Endothelial cell of umbilical vein (primary cell): ENCODE results near the gene BCL10. TPM values are rescaled to one million over a fixed set of nuclear protein-coding genes. Genes with fewer than 3 reads are reported as not detected.

Experiments used
- BruUV-seq: library from RNA; stranded (reverse); fragments of 400-500 nt; replicated peaks from 2 replicates; lab custom pipeline; 2021; lab: Mats Ljungman, UMichigan
- CTCF ChIA-PET: fragments of 300-600, 350-600 bp; sonication (Branson Sonifier 250); formaldehyde crosslinking; loops from one replicate; lab custom pipeline; 2021; ENCODE audit warnings: antibody characterized with exemption, inconsistent platforms; lab: Charles Lee
- POLR2A ChIA-PET: fragments of 300-600, 350-600 bp; sonication (Branson Sonifier 250); formaldehyde crosslinking; loops from one replicate; lab custom pipeline; 2021; ENCODE audit warnings: antibody characterized with exemption, inconsistent platforms; lab: Charles Lee
- DNase-seq: peaks from one replicate; pipeline ENCODE4 v3.0.0-alpha.2; 2011; ENCODE audit warnings: low read depth, low spot score
- FAIRE-seq: peaks from 2 replicates; lab custom pipeline; 2011; peaks lifted over from hg19 to GRCh38; lab: Jason Lieb, UNC
- H2AFZ ChIP-seq: 2 replicates; pipeline ENCODE4 v1.6.0; 2012; ENCODE audit warnings: low read depth, low read length, control low read depth, inconsistent platforms
- H3K27ac ChIP-seq: 2 replicates; pipeline ENCODE4 v1.5.1; 2011; ENCODE audit warnings: low read depth, mild to moderate bottlenecking, control low read depth, low read length, moderate library complexity; ENCODE audit not compliant: insufficient read depth
- H3K27me3 ChIP-seq, 2 experiments: 2 replicates each; pipeline versions ENCODE4 v1.6.0 to v1.6.1; 2011; ENCODE audit warnings: low read length in 2 of 2, mixed read lengths in 1 of 2; ENCODE audit not compliant: control insufficient read depth in 2 of 2, insufficient read depth in 2 of 2
- H3K36me3 ChIP-seq, 2 experiments: 2 replicates in 1 of 2; 3 replicates in 1 of 2; pipeline ENCODE4 v1.5.1; 2011; ENCODE audit warnings: low read length in 2 of 2, mild to moderate bottlenecking in 1 of 2, moderate library complexity in 1 of 2; ENCODE audit not compliant: control insufficient read depth in 2 of 2, insufficient read depth in 2 of 2; ENCODE audit errors: extremely low read depth in 1 of 2
- H3K4me1 ChIP-seq: 3 replicates; pipeline ENCODE4 v1.5.1; 2011; ENCODE audit warnings: mild to moderate bottlenecking, low read length; ENCODE audit not compliant: control insufficient read depth, insufficient read depth; ENCODE audit errors: extremely low read depth
- H3K4me2 ChIP-seq: 2 replicates; pipeline ENCODE4 v1.6.1; 2011; ENCODE audit warnings: low read length, control low read depth, mixed read lengths; ENCODE audit not compliant: insufficient read depth
- H3K4me3 ChIP-seq, 3 experiments: fragments of 200-600 bp in 1 of 3; sonication (generic), shearing (Covaris generic) in 1 of 3; replicated peaks in 1 of 3; 2 replicates each; pipeline ENCODE4 v1.5.1; 2011 to 2016; ENCODE audit warnings: control low read depth in 3 of 3, low read length in 3 of 3, mild to moderate bottlenecking in 2 of 3, inconsistent platforms in 1 of 3, low read depth in 1 of 3, moderate library complexity in 1 of 3; ENCODE audit not compliant: insufficient read depth in 1 of 3
- H3K79me2 ChIP-seq: 2 replicates; pipeline ENCODE4 v1.6.0; 2012; ENCODE audit warnings: low read length, inconsistent platforms; ENCODE audit not compliant: control insufficient read depth, insufficient read depth
- H3K9ac ChIP-seq: replicated peaks from 2 replicates; pipeline ENCODE3; 2011; ENCODE audit warnings: low read length, control low read depth; ENCODE audit not compliant: insufficient read depth; ENCODE audit errors: extremely low read depth
- H3K9me1 ChIP-seq: replicated peaks from 3 replicates; pipeline ENCODE4 v1.6.0; 2011; ENCODE audit warnings: mild to moderate bottlenecking, low read length; ENCODE audit not compliant: control insufficient read depth, insufficient read depth; ENCODE audit errors: extremely low read depth
- H3K9me3 ChIP-seq: replicated peaks from 2 replicates; pipeline ENCODE4 v1.5.1; 2012; ENCODE audit warnings: low read length, inconsistent platforms; ENCODE audit not compliant: control insufficient read depth, insufficient read depth
- H4K20me1 ChIP-seq: replicated peaks from 2 replicates; pipeline ENCODE3; 2011; ENCODE audit warnings: mild to moderate bottlenecking, low read length; ENCODE audit not compliant: control insufficient read depth, insufficient read depth; ENCODE audit errors: extremely low read depth
- CTCF ChIP-seq, 2 donors: IDR thresholded peaks; 1 replicate in 1 of 2; 2 replicates in 1 of 2; pipeline ENCODE4 v1.5.1; 2011; ENCODE audit warnings: low read length in 2 of 2, mild to moderate bottlenecking in 2 of 2, moderate library complexity in 2 of 2, control low read depth in 1 of 2, inconsistent platforms in 1 of 2, low read depth in 1 of 2; ENCODE audit not compliant: insufficient read depth in 1 of 2; ENCODE audit errors: extremely low read depth in 1 of 2
- EZH2 ChIP-seq: IDR thresholded peaks from 2 replicates; pipeline ENCODE4 v1.6.1; 2012; ENCODE audit warnings: borderline replicate concordance, low read depth, mild to moderate bottlenecking, moderate library complexity, low read length, inconsistent platforms; ENCODE audit not compliant: severe bottlenecking
- FOS ChIP-seq: IDR thresholded peaks from 2 replicates; pipeline ENCODE4 v1.6.1; 2011; ENCODE audit warnings: mild to moderate bottlenecking, low read length, moderate library complexity, borderline replicate concordance; ENCODE audit not compliant: insufficient read depth
- GATA2 ChIP-seq: IDR thresholded peaks from 2 replicates; pipeline ENCODE4 v1.7.0; 2011; ENCODE audit warnings: low read depth, mild to moderate bottlenecking, moderate library complexity, mixed read lengths, low read length; ENCODE audit not compliant: insufficient read length, insufficient read depth
- JUN ChIP-seq: IDR thresholded peaks from 2 replicates; pipeline ENCODE4 v1.6.1; 2011; ENCODE audit warnings: borderline replicate concordance, low read depth; ENCODE audit not compliant: insufficient read length, insufficient read depth
- MAX ChIP-seq: IDR thresholded peaks from 2 replicates; pipeline ENCODE4 v1.6.1; 2011; ENCODE audit not compliant: insufficient read depth, insufficient read length
- MYC ChIP-seq: IDR thresholded peaks from one replicate; pipeline ENCODE4 v1.6.1; 2011; ENCODE audit warnings: mild to moderate bottlenecking, low read depth, low read length
- POLR2A ChIP-seq: IDR thresholded peaks from 2 replicates; pipeline ENCODE4 v1.6.1; 2012; ENCODE audit warnings: low read depth, mild to moderate bottlenecking, control low read depth, low read length
- POLR2AphosphoS5 ChIP-seq: IDR thresholded peaks from 2 replicates; pipeline ENCODE4 v1.6.1; 2012; ENCODE audit warnings: low read depth, mild to moderate bottlenecking, control low read depth, low read length, moderate library complexity; ENCODE audit not compliant: insufficient read depth
- dilution Hi-C: fragments of 300-500 bp; cut with MboI; formaldehyde crosslinking; loops from one replicate; pipeline ENCODE4 v1.15.0; 2019; ENCODE audit warnings: low sequenced_read_pairs; ENCODE audit not compliant: extremely low pct_ligation_motif_present
- intact Hi-C: fragments of 100-400 bp; cut with micrococcal nuclease; formaldehyde crosslinking; loops from one replicate; pipeline ENCODE4 v1.10.0; 2022
- polyA plus RNA-seq, 4 experiments: library from polyadenylated mRNA; depleted of rRNA in 3 of 4; stranded (reverse) in 3 of 4; unstranded in 1 of 4; fragments of >200 nt; gene quantifications; 2 replicates each; pipeline versions ENCODE4 v1.2.1 to v1.2.3, GENCODE V29; 2011 to 2012; ENCODE audit warnings: missing spikeins in 1 of 4
- total RNA-seq: library from RNA; stranded (reverse); gene quantifications from 2 replicates; pipeline ENCODE4 v1.2.3, GENCODE V29; 2021

BCL10 gene
- total and polyA plus RNA-seq, 2 donors (not counting 3 experiments of a cell fraction or from before 2014, with no cell fraction given) = 16.1 to 78.6 TPM

- dilution Hi-C loops = no loop called here
- H3K9me1 ChIP-seq = no peaks in the 10 kb centered on the region
- intact Hi-C loops = no loop called here
- BruUV-seq = no TSS peak
- H3K9me3 ChIP-seq = no peaks in the 10 kb centered on the region
- ChIA-PET POLR2A (no interaction called here), CTCF (no interaction called here)
- no peaks in the 10 kb centered on the region for H3K79me2 ChIP-seq
- no peak overlapping the region for H2AFZ ChIP-seq
- peaks cover 15% of the 10 kb centered on the region for H3K4me1 ChIP-seq
- FAIRE-seq = no peak
- no peaks in the 10 kb centered on the region for H3K36me3 ChIP-seq
- H4K20me1 ChIP-seq = no peaks in the 10 kb centered on the region
- H3K27ac ChIP-seq = no peak overlapping the region
- H3K4me2 ChIP-seq = no peak overlapping the region
- no peak overlapping the region for H3K4me3 ChIP-seq
- TF ChIP-seq EZH2 (no peak), POLR2A (no peak), MAX (no peak), POLR2AphosphoS5 (no peak), CTCF (IDR thresholded peaks at IDR 0.05; ENCODE audit: extremely low read depth in 1 of 2, insufficient read depth in 1 of 2, low read depth in 1 of 2, low read length in 2 of 2) (no peak), MYC (no peak), FOS (no peak), GATA2 (no peak), JUN (no peak)
- H3K27me3 ChIP-seq = no peaks in the 10 kb centered on the region
- no peak overlapping the region for H3K9ac ChIP-seq
- DNase-seq = no peak
Measured at GRCh38 chr1:85282424-85282823, 6.0 kb upstream of the BCL10 start.
